DND-41 (cell line): ENCODE measurements around the gene FEN1.

Experiments used
- ATAC-seq: fragments of 200-7000 bp; cut with Tn5 transposase; 3 replicates; pipeline ENCODE4 v1.9.1; 2021; ENCODE audit warnings: low read depth; ENCODE audit not compliant: insufficient read depth
- DNase-seq: peaks from one replicate; pipeline ENCODE4 v3.0.0-alpha.2; 2020
- H2AFZ ChIP-seq: 2 replicates; pipeline ENCODE4 v1.6.0; 2012; ENCODE audit warnings: low read depth, low read length
- H3K27ac ChIP-seq: 2 replicates; pipeline ENCODE4 v1.5.1; 2012; ENCODE audit warnings: low read length, inconsistent platforms
- H3K27me3 ChIP-seq: fragments of 200-600 bp; sonication (generic); 2 replicates; pipeline ENCODE4 v1.6.0; 2012; ENCODE audit warnings: low read length, mild to moderate bottlenecking, inconsistent platforms; ENCODE audit not compliant: insufficient read depth, poor library complexity
- H3K36me3 ChIP-seq: 2 replicates; pipeline ENCODE4 v1.5.1; 2012; ENCODE audit warnings: low read length, inconsistent platforms; ENCODE audit not compliant: insufficient read depth
- H3K4me1 ChIP-seq: 2 replicates; pipeline ENCODE4 v1.5.1; 2012; ENCODE audit warnings: mild to moderate bottlenecking, low read length; ENCODE audit not compliant: insufficient read depth
- H3K4me2 ChIP-seq: 2 replicates; pipeline ENCODE4 v1.6.0; 2012; ENCODE audit warnings: mild to moderate bottlenecking, moderate library complexity, low read length, inconsistent platforms; ENCODE audit not compliant: insufficient read depth
- H3K4me3 ChIP-seq, 2 experiments: fragments of 200-600 bp in 1 of 2; shearing (Covaris generic) in 1 of 2; 2 replicates each; pipeline ENCODE4 v1.5.1; 2012 to 2016; ENCODE audit warnings: inconsistent platforms in 2 of 2, low read length in 2 of 2, mild to moderate bottlenecking in 2 of 2, low read depth in 1 of 2, moderate library complexity in 1 of 2
- H3K79me2 ChIP-seq: 2 replicates; pipeline ENCODE4 v1.6.0; 2012; ENCODE audit warnings: low read length, inconsistent platforms; ENCODE audit not compliant: insufficient read depth
- H3K9ac ChIP-seq: 2 replicates; pipeline ENCODE4 v1.6.0; 2012; ENCODE audit warnings: low read depth, mild to moderate bottlenecking, inconsistent platforms, low read length, moderate library complexity
- H3K9me3 ChIP-seq: 2 replicates; pipeline ENCODE4 v1.5.1; 2012; ENCODE audit warnings: low read length, moderate library complexity, mild to moderate bottlenecking, inconsistent platforms; ENCODE audit not compliant: insufficient read depth, severe bottlenecking
- H4K20me1 ChIP-seq: 2 replicates; pipeline ENCODE4 v1.6.0; 2012; ENCODE audit warnings: low read length; ENCODE audit not compliant: insufficient read depth
- CTCF ChIP-seq: IDR thresholded peaks from 2 replicates; pipeline ENCODE4 v1.5.1; 2012; ENCODE audit warnings: borderline replicate concordance, low read length, moderate library complexity, mild to moderate bottlenecking; ENCODE audit not compliant: poor library complexity, severe bottlenecking; ENCODE audit errors: extremely low read depth
- EZH2 ChIP-seq: IDR thresholded peaks from 3 replicates; pipeline ENCODE4 v1.6.1; 2012; ENCODE audit warnings: borderline replicate concordance, low read depth, mild to moderate bottlenecking, moderate library complexity, low read length, inconsistent platforms; ENCODE audit not compliant: severe bottlenecking

FEN1 gene

DNA sequence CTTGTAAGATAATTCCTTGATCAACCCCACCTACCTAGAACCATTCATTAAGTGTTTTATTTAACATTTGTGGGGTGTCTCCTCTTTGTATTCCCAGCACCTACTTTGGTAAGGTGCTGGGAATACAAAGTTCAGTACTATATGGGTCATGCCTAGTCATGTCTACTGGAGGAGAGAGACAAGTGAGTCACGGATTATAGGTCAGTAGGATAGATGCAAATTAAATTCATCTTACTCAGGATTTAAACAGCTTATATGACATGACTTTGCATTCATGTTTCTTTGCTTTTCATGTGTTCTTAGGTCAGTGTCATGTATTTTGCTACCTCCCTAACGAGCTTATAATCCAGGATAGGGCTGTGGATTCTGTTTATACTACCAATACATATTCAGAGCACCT lies 27.5 kb downstream of the FEN1 start:
- no peak overlapping the region for H3K9ac ChIP-seq
- no peak overlapping the region for H3K4me2 ChIP-seq
- no peak overlapping the region for H3K4me3 ChIP-seq
- H4K20me1 ChIP-seq: no peaks in the 10 kb centered on the region
- ATAC-seq (no peak), DNase-seq (no peak)
- no peak overlapping the region for H3K27ac ChIP-seq
- H2AFZ ChIP-seq: no peak overlapping the region
- TF ChIP-seq CTCF: no peak
- TF ChIP-seq EZH2: no peak
- no peaks in the 10 kb centered on the region for H3K27me3 ChIP-seq
- H3K36me3 ChIP-seq: peaks cover 10% of the 10 kb centered on the region; the same call in 1 of the 2 replicates
- peaks cover 14% of the 10 kb centered on the region for H3K4me1 ChIP-seq
- H3K9me3 ChIP-seq: no peaks in the 10 kb centered on the region
- peaks cover 22% of the 10 kb centered on the region for H3K79me2 ChIP-seq

- ATAC-seq: peak; percentile 27
- Histone ChIP-seq H4K20me1 (peaks cover 31% of the 10 kb centered on the region), H3K27ac (peak overlapping the region; percentile 99)
Observed at GRCh38 chr11:61826930-61827570, 34.3 kb downstream of the FEN1 start.

GRCh38 chr11:61827571-61828378 lies 35.1 kb downstream of the FEN1 start, which contains the start of gene FADS2:
FADS2 (plus strand) TSS chr11:61828300; CDS start chr11:61828391, 91 bp downstream.
- peaks cover 60% of the 10 kb centered on the region for H3K79me2 ChIP-seq
- peak; percentile 96 for DNase-seq
- H3K36me3 ChIP-seq: peaks cover 46% of the 10 kb centered on the region
- peak within 1 kb of the TSS; percentile 64 for H2AFZ ChIP-seq
- TF ChIP-seq EZH2 (no peak), CTCF (peak; percentile 25)
- H3K9me3 ChIP-seq: no peaks in the 10 kb centered on the region
- H4K20me1 ChIP-seq: peaks cover 39% of the 10 kb centered on the region
- peaks cover 50% of the 10 kb centered on the region for H3K4me1 ChIP-seq
- H3K27me3 ChIP-seq: no peaks in the 10 kb centered on the region
- peak within 1 kb of the TSS; percentile 90 for H3K9ac ChIP-seq
- peak within 1 kb of the TSS; percentile 46 to 84 for H3K4me3 ChIP-seq
- peak; percentile 82 for ATAC-seq
- H3K4me2 ChIP-seq: peak within 1 kb of the TSS; percentile 81
- peak within 1 kb of the TSS; percentile 99 for H3K27ac ChIP-seq

More at GRCh38 chr11:61826930-61827570, 34.3 kb downstream of the FEN1 start:
- H3K9ac ChIP-seq: peak overlapping the region; percentile 90
- peak overlapping the region; percentile 64 for H2AFZ ChIP-seq
- H3K4me2 ChIP-seq: peak overlapping the region; percentile 81
- peaks cover 39% of the 10 kb centered on the region for H3K36me3 ChIP-seq
- no peak for TF ChIP-seq EZH2
- no peak for TF ChIP-seq CTCF
- peak overlapping the region; percentile 46 to 84 for H3K4me3 ChIP-seq
- peaks cover 53% of the 10 kb centered on the region for H3K79me2 ChIP-seq
- DNase-seq: peak; percentile 69
- H3K9me3 ChIP-seq: no peaks in the 10 kb centered on the region
- no peaks in the 10 kb centered on the region for H3K27me3 ChIP-seq
- H3K4me1 ChIP-seq: peaks cover 42% of the 10 kb centered on the region
